SK-N-SH treated with all-trans-retinoic acid at 6 μM for 48 hours (cell line): ENCODE measurements around the gene BECN2.

ENCODE experiments used
- ATAC-seq: fragments of 200-7000 bp; cut with Tn5 transposase; 3 replicates; pipeline ENCODE4 v1.9.1; 2020; ENCODE audit warnings: mild to moderate bottlenecking, moderate library complexity
- ARNTL ChIP-seq: fragments of 450-650 bp; formaldehyde crosslinking; IDR thresholded peaks from 2 replicates; pipeline ENCODE4 v1.5.0; 2020; ENCODE audit warnings: low read depth, mild to moderate bottlenecking, moderate library complexity, borderline replicate concordance
- BACH2 ChIP-seq: fragments of 250-450 bp; sonication (Bioruptor Pico); IDR thresholded peaks from 2 replicates; pipeline ENCODE4 v1.9.0; 2021; ENCODE audit warnings: mild to moderate bottlenecking, borderline replicate concordance
- CREB5 ChIP-seq: fragments of 250-450 bp; sonication (Bioruptor Pico); IDR thresholded peaks from 2 replicates; pipeline ENCODE4 v1.5.1; 2020; ENCODE audit warnings: low read depth, mild to moderate bottlenecking, moderate library complexity
- CSDC2 ChIP-seq: fragments of 250-450 bp; sonication (Bioruptor Pico); IDR thresholded peaks from 2 replicates; pipeline ENCODE4 v1.5.0; 2020; ENCODE audit warnings: mild to moderate bottlenecking, moderate library complexity
- CSRNP3 ChIP-seq: fragments of 250-450 bp; sonication (Bioruptor Pico); IDR thresholded peaks from 2 replicates; pipeline ENCODE4 v1.5.1; 2021; ENCODE audit warnings: mild to moderate bottlenecking, moderate library complexity
- ESRRG ChIP-seq: fragments of 250-450 bp; sonication (Bioruptor Pico); IDR thresholded peaks from 2 replicates; pipeline ENCODE4 v1.6.1; 2021; ENCODE audit warnings: mild to moderate bottlenecking
- GLIS3 ChIP-seq: fragments of 250-450 bp; sonication (Bioruptor Pico); IDR thresholded peaks from 2 replicates; pipeline ENCODE4 v1.5.0; 2020; ENCODE audit warnings: mild to moderate bottlenecking, moderate library complexity
- ISL1 ChIP-seq: fragments of 250-450 bp; sonication (Bioruptor Pico); IDR thresholded peaks from 2 replicates; pipeline ENCODE4 v2.1.2; 2022; ENCODE audit warnings: mild to moderate bottlenecking, moderate library complexity
- OSR1 ChIP-seq: fragments of 250-450 bp; sonication (Bioruptor Pico); IDR thresholded peaks from 2 replicates; pipeline ENCODE4 v1.8.0; 2022; ENCODE audit warnings: moderate library complexity, mild to moderate bottlenecking, inconsistent platforms
- PATZ1 ChIP-seq: fragments of 250-450 bp; sonication (Bioruptor Pico); IDR thresholded peaks from 2 replicates; pipeline ENCODE4 v1.8.0; 2020; ENCODE audit warnings: mild to moderate bottlenecking, moderate library complexity, borderline replicate concordance
- POU6F1 ChIP-seq: fragments of 250-450 bp; sonication (Bioruptor Pico); IDR thresholded peaks from 2 replicates; pipeline ENCODE4 v1.8.0; 2021; ENCODE audit warnings: low read depth, mild to moderate bottlenecking, moderate library complexity, borderline replicate concordance
- PPARA ChIP-seq: fragments of 250-450 bp; sonication (Bioruptor Pico); IDR thresholded peaks from 2 replicates; pipeline ENCODE4 v1.5.0; 2020; ENCODE audit warnings: mild to moderate bottlenecking, borderline replicate concordance
- RARB ChIP-seq: fragments of 250-450 bp; sonication (Bioruptor Pico); IDR thresholded peaks from 2 replicates; pipeline ENCODE4 v1.8.0; 2021; ENCODE audit warnings: mild to moderate bottlenecking, moderate library complexity
- SNAI2 ChIP-seq: fragments of 250-450 bp; sonication (Bioruptor Pico); IDR thresholded peaks from 2 replicates; pipeline ENCODE4 v1.5.0; 2020; ENCODE audit warnings: mild to moderate bottlenecking, moderate library complexity
- TCF4 ChIP-seq: fragments of 250-450 bp; sonication (Bioruptor Pico); IDR thresholded peaks from 2 replicates; pipeline ENCODE4 v1.8.0; 2021; ENCODE audit warnings: mild to moderate bottlenecking, moderate library complexity, borderline replicate concordance
- TOX ChIP-seq: fragments of 250-450 bp; sonication (Bioruptor Pico); IDR thresholded peaks from 2 replicates; pipeline ENCODE4 v1.8.0; 2021; ENCODE audit warnings: mild to moderate bottlenecking, moderate library complexity, borderline replicate concordance
- TSHZ2 ChIP-seq: fragments of 250-450 bp; sonication (Bioruptor Pico); IDR thresholded peaks from 2 replicates; pipeline ENCODE4 v1.5.0; 2020; ENCODE audit warnings: mild to moderate bottlenecking, moderate library complexity
- ZC3H10 ChIP-seq: fragments of 250-450 bp; sonication (Bioruptor Pico); IDR thresholded peaks from 2 replicates; pipeline ENCODE4 v1.5.1; 2021; ENCODE audit warnings: mild to moderate bottlenecking, moderate library complexity
- ZFP3 ChIP-seq: fragments of 250-450 bp; sonication (Bioruptor Pico); IDR thresholded peaks from 2 replicates; pipeline ENCODE4 v1.5.0; 2020; ENCODE audit warnings: mild to moderate bottlenecking, moderate library complexity
- ZFP30 ChIP-seq: fragments of 450-650 bp; formaldehyde crosslinking; IDR thresholded peaks from 2 replicates; pipeline ENCODE4 v1.5.0; 2022; ENCODE audit warnings: mild to moderate bottlenecking, moderate library complexity
- ZNF565 ChIP-seq: fragments of 450-650 bp; formaldehyde crosslinking; conservative IDR thresholded peaks from 2 replicates; pipeline ENCODE4 v1.5.0; 2020; ENCODE audit warnings: low read depth, mild to moderate bottlenecking, moderate library complexity
- ZNF70 ChIP-seq: fragments of 450-650 bp; formaldehyde crosslinking; IDR thresholded peaks from 2 replicates; pipeline ENCODE4 v1.5.0; 2020; ENCODE audit warnings: mild to moderate bottlenecking, moderate library complexity

BECN2 gene

GRCh38 chr1:241962153-241962552, 4.6 kb downstream of the BECN2 start:
- TF ChIP-seq CSRNP3 (CRISPR knock-in tag) (no peak), ISL1 (CRISPR knock-in tag) (no peak), ZC3H10 (no peak), RARB (no peak), PPARA (CRISPR knock-in tag) (no peak), ZNF70 (CRISPR knock-in tag) (no peak), TOX (no peak), CSDC2 (CRISPR knock-in tag) (no peak), OSR1 (CRISPR knock-in tag) (no peak), PATZ1 (CRISPR knock-in tag) (no peak), CREB5 (no peak), TSHZ2 (no peak), BACH2 (no peak), SNAI2 (CRISPR knock-in tag) (no peak), ZFP30 (no peak), GLIS3 (no peak), ZFP3 (CRISPR knock-in tag) (no peak), ESRRG (CRISPR knock-in tag) (no peak), TCF4 (CRISPR knock-in tag) (no peak), ARNTL (no peak)
- no peak for ATAC-seq

GRCh38 chr1:241963722-241964121, 6.2 kb downstream of the BECN2 start:
- ATAC-seq = no peak
- TF ChIP-seq ESRRG (CRISPR knock-in tag) (no peak), PATZ1 (CRISPR knock-in tag) (no peak), SNAI2 (CRISPR knock-in tag) (no peak)

- ATAC-seq = peak; percentile 49; the same call in 1 of the 3 replicates
- TF ChIP-seq OSR1 (CRISPR knock-in tag) = no peak
- TF ChIP-seq ZC3H10 = no peak
- TF ChIP-seq PATZ1 (CRISPR knock-in tag) = no peak
- no peak for TF ChIP-seq ZNF70 (CRISPR knock-in tag)
- no peak for TF ChIP-seq SNAI2 (CRISPR knock-in tag)
- no peak for TF ChIP-seq ISL1 (CRISPR knock-in tag)
- TF ChIP-seq ESRRG (CRISPR knock-in tag) = no peak
- no peak for TF ChIP-seq POU6F1 (CRISPR knock-in tag)
- TF ChIP-seq TCF4 (CRISPR knock-in tag) = no peak
- TF ChIP-seq ARNTL = no peak
- TF ChIP-seq ZNF565 = no peak
- no peak for TF ChIP-seq ZFP3 (CRISPR knock-in tag)
- no peak for TF ChIP-seq CSRNP3 (CRISPR knock-in tag)
These were observed 7.1 kb downstream of the BECN2 start for GRCh38 chr1:241964550-241965282.
